Erythroblast (primary cell): ENCODE results near the gene NAP1L4.

Experiments
- GATA1 ChIP-seq: IDR thresholded peaks from 2 replicates; pipeline ENCODE4 v1.6.1; 2011; ENCODE audit warnings: low read depth, mild to moderate bottlenecking, control low read depth, low read length, moderate library complexity
- POLR2A ChIP-seq: IDR thresholded peaks from 2 replicates; pipeline ENCODE4 v1.6.1; 2011; ENCODE audit warnings: mild to moderate bottlenecking, low read length

- TF ChIP-seq POLR2A (no peak), GATA1 (no peak)
These were observed 5.3 kb upstream of the NAP1L4 start for GRCh38 chr11:2997406-2997805.
